Activated CD4-positive, alpha-beta T cell treated with anti-CD3 and anti-CD28 coated beads for 1 hour (primary cell): Measurements from ENCODE around the gene ITLN2.
"Not testable (repeated sequence)": the region's sequence is repeated elsewhere in the genome, so short reads cannot be mapped to it uniquely, and the experiment has no call there.

Experiments
- DNase-seq: peaks from one replicate; pipeline ENCODE4 v3.0.0-alpha.2; 2020

ITLN2 gene

GRCh38 chr1:160904783-160905616 lies 49.6 kb downstream of the ITLN2 start:
- no peak for DNase-seq

DNA sequence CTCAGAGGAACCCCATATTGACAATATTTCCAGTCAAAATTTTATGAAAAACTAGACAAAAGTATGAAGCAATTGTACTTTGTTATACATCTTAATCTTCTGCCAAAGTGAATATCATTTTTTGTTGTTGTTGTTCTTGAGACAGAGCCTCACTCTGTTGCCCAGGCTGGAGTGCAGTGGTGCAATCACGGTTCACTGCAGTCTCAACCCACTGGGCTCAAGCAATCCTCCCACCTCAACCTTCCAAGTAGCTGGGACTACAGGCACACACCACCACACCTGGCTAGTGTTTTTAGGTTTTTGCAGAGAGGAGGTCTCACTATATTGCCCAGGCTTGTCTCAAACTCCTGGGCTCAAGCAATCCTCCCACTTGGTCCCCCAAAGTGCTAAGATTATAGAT lies 52.4 kb downstream of the ITLN2 start:
- DNase-seq = not testable (repeated sequence)

DNA sequence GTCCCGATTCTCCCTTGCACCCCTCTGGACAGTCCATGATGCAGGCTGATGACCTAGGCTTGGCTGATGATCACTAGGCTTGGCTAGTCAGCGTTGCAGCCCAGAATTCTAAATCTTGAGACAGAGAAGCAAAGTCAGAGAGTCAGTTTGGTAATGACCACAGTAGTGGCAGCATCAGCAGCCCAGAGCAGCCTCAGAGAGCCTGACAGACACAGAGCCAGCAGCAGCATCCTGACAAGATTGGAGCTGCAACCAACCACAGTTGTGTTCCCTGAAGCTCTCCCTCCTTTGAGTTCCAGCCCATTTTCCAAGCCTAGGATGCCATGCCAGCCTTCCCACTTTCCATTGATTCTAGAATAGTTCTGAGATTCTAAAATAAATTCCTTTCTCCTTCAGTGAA lies 52.8 kb downstream of the ITLN2 start:
- DNase-seq = no peak

GRCh38 chr1:160900683-160901082 lies 53.9 kb downstream of the ITLN2 start:
- not testable (repeated sequence) for DNase-seq
